Ovary (tissue), 3 donors: ENCODE results near the gene AJUBA.

Source experiments
- CTCF ChIP-seq, 3 donors: fragments of 450-650 bp in 2 of 3; fragments of 200-600 bp in 1 of 3; IDR thresholded peaks; one replicate each; pipeline versions ENCODE4 v1.5.1 to v1.8.0; 2016 to 2022; ENCODE audit warnings: antibody characterized with exemption in 3 of 3, mild to moderate bottlenecking in 1 of 3
- EP300 ChIP-seq: sonication (generic); formaldehyde crosslinking; IDR thresholded peaks from one replicate; pipeline ENCODE4 v1.6.1; 2017; ENCODE audit warnings: antibody characterized with exemption
- donor health status: DM: no; HTN: no; CAD: no.

GRCh38 chr14:22929961-22930364 is 52.4 kb downstream of the AJUBA start:
- no peak for TF ChIP-seq CTCF (IDR thresholded peaks at IDR 0.05)
- no peak for TF ChIP-seq EP300
